SKM-1 (cell line): ENCODE data around the gene UBE2G1.

ENCODE experiments used
- DNase-seq: peaks from one replicate; lab custom pipeline; 2025; ENCODE audit not compliant: unreplicated experiment; lab: John Stamatoyannopoulos, UW

UBE2G1 gene

GRCh38 chr17:4340914-4341615 lies 25.4 kb downstream of the UBE2G1 start:
- DNase-seq, result no peak

GRCh38 chr17:4334776-4335584 lies 31.5 kb downstream of the UBE2G1 start:
- DNase-seq, result no peak

GRCh38 chr17:4334332-4334731 lies 32.1 kb downstream of the UBE2G1 start:
- DNase-seq, result no peak

GRCh38 chr17:4333041-4333440 lies 33.4 kb downstream of the UBE2G1 start:
- DNase-seq, result no peak

- DNase-seq, result no peak
These were observed 34.0 kb downstream of the UBE2G1 start for GRCh38 chr17:4332296-4332970.

GRCh38 chr17:4331614-4332013 lies 34.9 kb downstream of the UBE2G1 start:
- DNase-seq, result no peak

GRCh38 chr17:4329838-4330237 lies 36.6 kb downstream of the UBE2G1 start:
- no peak for DNase-seq

GRCh38 chr17:4327606-4328005 lies 38.9 kb downstream of the UBE2G1 start:
- no peak for DNase-seq

GRCh38 chr17:4326608-4327007 lies 39.9 kb downstream of the UBE2G1 start:
- DNase-seq, result no peak

- no peak for DNase-seq
These were observed 40.4 kb downstream of the UBE2G1 start for GRCh38 chr17:4326112-4326511.

- no peak for DNase-seq
These were observed 42.0 kb downstream of the UBE2G1 start for GRCh38 chr17:4324463-4324862.

- DNase-seq, result no peak
These were observed 47.3 kb downstream of the UBE2G1 start for GRCh38 chr17:4319221-4319620.

GRCh38 chr17:4318596-4318995 lies 47.9 kb downstream of the UBE2G1 start:
- no peak for DNase-seq

GRCh38 chr17:4318186-4318585 lies 48.3 kb downstream of the UBE2G1 start:
- DNase-seq, result no peak

- no peak for DNase-seq
These were observed 48.9 kb downstream of the UBE2G1 start for GRCh38 chr17:4317610-4318009.

GRCh38 chr17:4316648-4317047 lies 49.8 kb downstream of the UBE2G1 start:
- DNase-seq, result no peak

GRCh38 chr17:4314618-4315017 lies 51.9 kb downstream of the UBE2G1 start:
- no peak for DNase-seq

- no peak for DNase-seq
These were observed 52.3 kb downstream of the UBE2G1 start for GRCh38 chr17:4314179-4314578.

GRCh38 chr17:4313221-4314114 lies 53.0 kb downstream of the UBE2G1 start:
- no peak for DNase-seq

- DNase-seq, result no peak
These were observed 56.0 kb downstream of the UBE2G1 start for GRCh38 chr17:4310354-4311060.
